ENCODE results near the gene LDLRAD4.

The LDLRAD4 gene

GRCh38 chr18:13218368-13218991, at the start of gene LDLRAD4:
Gene LDLRAD4 (plus strand): TSS chr18:13218760.
- TF ChIP-seq FOXK2 (IDR thresholded peaks at IDR 0.05) (no peak), BHLHE40 (IDR thresholded peaks at IDR 0.05; ENCODE audit: borderline replicate concordance) (no peak), ZNF384 (IDR thresholded peaks at IDR 0.05) (no peak), SP1 (IDR thresholded peaks at IDR 0.05) (no peak), L3MBTL2 (conservative IDR thresholded peaks at IDR 0.05) (no peak), LEF1 (IDR thresholded peaks at IDR 0.05; ENCODE audit: borderline replicate concordance) (no peak), HDGF (IDR thresholded peaks at IDR 0.05; ENCODE audit: borderline replicate concordance) (no peak)
- TF ChIP-seq, protein P1, sequence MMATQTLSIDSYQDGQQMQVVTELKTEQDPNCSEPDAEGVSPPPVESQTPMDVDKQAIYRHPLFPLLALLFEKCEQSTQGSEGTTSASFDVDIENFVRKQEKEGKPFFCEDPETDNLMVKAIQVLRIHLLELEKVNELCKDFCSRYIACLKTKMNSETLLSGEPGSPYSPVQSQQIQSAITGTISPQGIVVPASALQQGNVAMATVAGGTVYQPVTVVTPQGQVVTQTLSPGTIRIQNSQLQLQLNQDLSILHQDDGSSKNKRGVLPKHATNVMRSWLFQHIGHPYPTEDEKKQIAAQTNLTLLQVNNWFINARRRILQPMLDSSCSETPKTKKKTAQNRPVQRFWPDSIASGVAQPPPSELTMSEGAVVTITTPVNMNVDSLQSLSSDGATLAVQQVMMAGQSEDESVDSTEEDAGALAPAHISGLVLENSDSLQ (IDR thresholded peaks at IDR 0.05) = no peak
- CTCF ChIA-PET = no interaction called here
- DNase-seq (ENCODE audit: extremely low spot score) = peak; percentile 11
- POLR2A ChIA-PET = no interaction called here

- TF ChIP-seq FOXM1 (IDR thresholded peaks at IDR 0.05; ENCODE audit: borderline replicate concordance) = no peak
- TF ChIP-seq ARNT (IDR thresholded peaks at IDR 0.05) = no peak
- TF ChIP-seq CTBP1 (IDR thresholded peaks at IDR 0.05; ENCODE audit: borderline replicate concordance) = no peak
- TF ChIP-seq TARDBP (IDR thresholded peaks at IDR 0.05) = no peak
- TF ChIP-seq, protein P1 (IDR thresholded peaks at IDR 0.05) = no peak
- no peak for TF ChIP-seq SUZ12 (IDR thresholded peaks at IDR 0.05)
- no peak for TF ChIP-seq FOXA1 (IDR thresholded peaks at IDR 0.05)
- CTCF ChIA-PET = no interaction called here
- POLR2A ChIA-PET = no interaction called here
- DNase-seq (ENCODE audit: extremely low spot score) = no peak
These were observed 44.9 kb upstream of the LDLRAD4 start for GRCh38 chr18:13173578-13174145.

- no peak for DNase-seq (ENCODE audit: extremely low spot score)
- TF ChIP-seq SUZ12 (IDR thresholded peaks at IDR 0.05) (no peak), FOXA1 (IDR thresholded peaks at IDR 0.05) (no peak)
- ChIA-PET POLR2A (no interaction called here), CTCF (interaction anchor here (1.0 kb wide), 1 partner anchor 16 kb away, joined by 3 read pairs; no protein-coding TSS in a partner anchor)
These were observed 43.3 kb upstream of the LDLRAD4 start for GRCh38 chr18:13175266-13175665.

DNA sequence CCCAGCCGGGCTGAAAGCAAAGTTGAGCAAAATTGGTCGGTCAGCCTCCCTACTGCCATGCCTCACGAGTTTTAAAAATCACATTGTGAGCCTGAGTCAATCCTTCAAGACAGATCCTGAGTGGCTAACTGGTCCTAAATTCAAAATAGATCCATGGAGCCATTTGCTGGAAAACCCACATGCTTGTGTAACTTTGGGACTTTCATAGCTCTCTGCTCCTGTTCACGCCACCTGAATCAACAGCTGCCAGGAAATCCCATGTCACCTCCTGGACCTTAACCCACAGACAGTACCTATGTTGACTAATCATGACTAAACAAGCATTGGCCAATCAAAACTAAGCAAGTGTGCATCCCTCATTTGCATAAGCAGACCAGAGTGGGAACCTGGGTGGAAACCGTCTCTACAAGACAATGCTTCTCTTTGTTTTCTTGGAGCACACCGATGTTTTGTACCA, 42.8 kb upstream of the LDLRAD4 start:
- TF ChIP-seq BHLHE40 (IDR thresholded peaks at IDR 0.05; ENCODE audit: borderline replicate concordance) (no peak), ZNF384 (IDR thresholded peaks at IDR 0.05) (no peak), FOXM1 (IDR thresholded peaks at IDR 0.05; ENCODE audit: borderline replicate concordance) (no peak), NFRKB (IDR thresholded peaks at IDR 0.05) (no peak)
- no peak for DNase-seq (ENCODE audit: extremely low spot score)
- POLR2A ChIA-PET = no interaction called here
- CTCF ChIA-PET = no interaction called here

DNA sequence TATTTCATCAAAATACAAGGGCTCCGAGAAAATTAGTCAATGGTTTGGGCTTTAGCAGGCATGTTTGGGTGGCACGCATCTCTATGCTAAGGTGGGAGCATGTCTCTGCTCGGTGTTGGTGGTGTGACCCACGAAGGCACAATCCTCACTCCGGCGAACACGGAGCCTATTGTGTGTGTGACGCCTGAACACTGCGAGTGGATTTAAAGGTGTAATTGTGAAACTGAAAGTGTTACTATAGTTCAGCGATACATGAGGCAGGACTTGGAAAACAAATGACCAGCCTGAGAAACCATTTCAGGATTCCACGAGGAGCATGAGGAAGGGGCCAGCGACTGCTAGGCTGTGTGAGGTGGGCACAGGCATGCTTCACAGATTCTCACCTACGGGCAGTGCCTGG, 41.7 kb upstream of the LDLRAD4 start:
- POLR2A ChIA-PET = no interaction called here
- no peak for TF ChIP-seq BHLHE40 (IDR thresholded peaks at IDR 0.05; ENCODE audit: borderline replicate concordance)
- TF ChIP-seq SP1 (IDR thresholded peaks at IDR 0.05) = no peak
- CTCF ChIA-PET = no interaction called here

DNA sequence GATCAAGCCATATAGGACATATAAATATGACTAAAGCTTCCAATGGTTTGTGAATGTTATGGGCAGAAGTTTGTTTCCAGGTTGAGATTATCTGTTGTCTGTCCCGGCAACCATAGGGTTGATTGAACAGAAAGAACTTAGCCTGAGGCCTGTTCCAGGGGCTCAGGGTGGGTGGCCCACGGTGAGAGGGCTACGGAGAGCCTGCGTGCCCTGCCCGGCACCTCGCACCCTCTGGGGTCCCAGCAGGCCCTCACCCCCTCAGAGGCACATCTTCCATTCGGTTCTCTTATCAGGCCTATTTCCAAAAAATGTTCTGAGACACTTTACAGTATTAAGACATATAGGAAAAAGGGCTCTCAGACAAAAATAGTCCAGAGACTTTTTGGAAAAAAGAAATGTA, 40.4 kb upstream of the LDLRAD4 start:
- CTCF ChIA-PET = no interaction called here
- TF ChIP-seq FOXM1 (IDR thresholded peaks at IDR 0.05; ENCODE audit: borderline replicate concordance) = no peak
- no peak for TF ChIP-seq L3MBTL2 (conservative IDR thresholded peaks at IDR 0.05)
- no peak for TF ChIP-seq BHLHE40 (IDR thresholded peaks at IDR 0.05; ENCODE audit: borderline replicate concordance)
- TF ChIP-seq CTBP1 (IDR thresholded peaks at IDR 0.05; ENCODE audit: borderline replicate concordance) = no peak
- TF ChIP-seq FOXA1 (IDR thresholded peaks at IDR 0.05) = no peak
- TF ChIP-seq, protein P1 (IDR thresholded peaks at IDR 0.05) = no peak
- no peak for TF ChIP-seq NFRKB (IDR thresholded peaks at IDR 0.05)
- no peak for TF ChIP-seq FOXK2 (IDR thresholded peaks at IDR 0.05)
- no peak for TF ChIP-seq TARDBP (IDR thresholded peaks at IDR 0.05)
- TF ChIP-seq SUZ12 (IDR thresholded peaks at IDR 0.05) = no peak
- no peak for TF ChIP-seq ZNF384 (IDR thresholded peaks at IDR 0.05)
- no peak for TF ChIP-seq HDGF (IDR thresholded peaks at IDR 0.05; ENCODE audit: borderline replicate concordance)
- no peak for TF ChIP-seq ARNT (IDR thresholded peaks at IDR 0.05)
- TF ChIP-seq ELF4 (IDR thresholded peaks at IDR 0.05) = no peak
- POLR2A ChIA-PET = no interaction called here
- DNase-seq (ENCODE audit: extremely low spot score) = no peak

More for the DNA sequence above, 41.7 kb upstream of the LDLRAD4 start:
- no peak for DNase-seq (ENCODE audit: extremely low spot score)

DNA sequence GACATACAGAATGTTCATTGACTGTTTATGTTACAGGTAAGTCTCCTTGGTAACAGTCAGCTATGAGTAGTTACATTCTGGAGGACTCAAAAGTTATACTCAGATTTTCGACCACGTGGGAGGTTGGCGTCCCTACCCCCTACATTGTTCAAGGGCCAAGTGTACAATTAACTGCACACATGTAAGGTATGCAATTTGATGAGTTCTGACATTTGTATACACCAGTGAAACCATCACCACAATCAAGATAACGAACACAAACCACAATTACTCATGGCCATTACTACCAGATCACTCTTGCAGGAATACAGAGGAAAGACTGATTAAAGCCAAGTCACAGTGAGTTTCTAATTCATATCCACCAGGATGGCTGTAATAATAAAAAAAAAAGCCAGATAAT, 39.6 kb upstream of the LDLRAD4 start:
- ChIA-PET CTCF (no interaction called here), POLR2A (no interaction called here)
- no peak for DNase-seq (ENCODE audit: extremely low spot score)
- TF ChIP-seq LEF1 (IDR thresholded peaks at IDR 0.05; ENCODE audit: borderline replicate concordance) = no peak
- no peak for TF ChIP-seq FOXK2 (IDR thresholded peaks at IDR 0.05)
- no peak for TF ChIP-seq ARNT (IDR thresholded peaks at IDR 0.05)
- no peak for TF ChIP-seq BHLHE40 (IDR thresholded peaks at IDR 0.05; ENCODE audit: borderline replicate concordance)
- no peak for TF ChIP-seq HDGF (IDR thresholded peaks at IDR 0.05; ENCODE audit: borderline replicate concordance)
- no peak for TF ChIP-seq SUZ12 (IDR thresholded peaks at IDR 0.05)
- TF ChIP-seq, protein P1 (IDR thresholded peaks at IDR 0.05) = no peak
- TF ChIP-seq ZNF384 (IDR thresholded peaks at IDR 0.05) = no peak
- no peak for TF ChIP-seq SP1 (IDR thresholded peaks at IDR 0.05)
- TF ChIP-seq L3MBTL2 (conservative IDR thresholded peaks at IDR 0.05) = no peak
- no peak for TF ChIP-seq NFRKB (IDR thresholded peaks at IDR 0.05)
- no peak for TF ChIP-seq FOXA1 (IDR thresholded peaks at IDR 0.05)
- TF ChIP-seq CTBP1 (IDR thresholded peaks at IDR 0.05; ENCODE audit: borderline replicate concordance) = no peak
- TF ChIP-seq FOXM1 (IDR thresholded peaks at IDR 0.05; ENCODE audit: borderline replicate concordance) = no peak
- TF ChIP-seq ELF4 (IDR thresholded peaks at IDR 0.05) = no peak
- no peak for TF ChIP-seq TARDBP (IDR thresholded peaks at IDR 0.05)

Data from HEK293T (cell line).